Putamen (tissue), 1 donor: Measurements from ENCODE around the gene RNF34.

ENCODE experiments used
- DNase-seq: peaks from one replicate; pipeline ENCODE4 v3.0.0-alpha.2; 2016; ENCODE audit warnings: low spot score

RNF34 gene

DNA sequence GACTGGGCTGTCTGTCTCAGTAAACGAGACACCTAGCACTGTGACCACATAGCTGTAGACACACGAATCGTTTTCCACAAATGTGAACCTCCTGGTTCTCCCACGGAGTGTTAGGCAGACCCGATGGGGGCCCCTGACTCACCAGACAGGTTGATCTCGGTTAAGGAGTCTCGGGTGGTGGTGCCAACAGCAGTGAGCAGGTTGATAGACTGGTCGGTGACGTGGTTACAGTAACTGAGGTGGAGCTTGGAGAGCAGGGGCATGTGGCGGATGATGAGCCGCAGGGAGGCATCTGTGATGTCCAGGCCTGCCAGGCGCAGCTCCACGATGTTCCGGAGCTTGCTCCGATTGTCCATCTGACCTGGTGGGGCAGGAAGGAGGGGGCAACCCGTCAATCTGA lies 39.8 kb downstream of the RNF34 start:
- no peak for DNase-seq

DNA sequence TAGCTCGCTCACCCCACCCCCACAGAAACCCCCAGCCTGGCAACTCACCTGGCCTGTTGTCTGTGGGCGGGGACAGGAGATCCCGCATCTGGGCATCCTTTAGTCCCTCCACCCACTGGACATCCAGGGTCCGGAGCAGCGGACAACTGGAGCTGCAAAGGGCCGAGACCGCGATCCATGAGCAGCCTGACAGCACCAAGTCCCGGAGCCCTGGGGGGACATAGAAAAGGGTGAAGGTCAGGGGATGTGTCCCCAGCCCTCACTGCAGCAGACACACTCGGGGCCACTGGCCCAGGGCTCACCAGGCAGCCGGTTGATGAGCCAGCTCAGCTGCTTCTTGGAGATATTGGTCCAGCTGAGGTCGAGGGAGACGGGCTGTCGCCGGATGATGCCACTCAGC lies 40.9 kb downstream of the RNF34 start:
- DNase-seq = no peak

DNA sequence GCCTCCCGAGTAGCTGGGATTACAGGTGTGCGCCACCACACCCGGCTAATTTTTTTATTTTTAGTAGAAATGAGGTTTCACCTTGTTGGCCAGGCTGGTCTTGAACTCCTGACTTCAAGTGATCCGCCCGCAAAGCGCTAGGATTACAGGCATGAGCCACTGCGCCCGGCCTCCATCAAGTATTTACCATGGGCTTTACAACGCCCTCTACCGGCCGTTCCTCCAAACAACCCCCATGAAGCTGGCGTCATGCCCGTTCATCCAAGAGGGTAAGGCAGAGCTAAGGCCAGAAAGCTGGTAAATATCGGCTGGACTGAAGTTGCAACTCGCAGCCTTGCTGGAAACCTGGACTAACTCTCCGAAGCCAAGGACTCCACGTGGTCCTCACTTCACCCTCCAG lies 41.6 kb downstream of the RNF34 start:
- no peak for DNase-seq

DNA sequence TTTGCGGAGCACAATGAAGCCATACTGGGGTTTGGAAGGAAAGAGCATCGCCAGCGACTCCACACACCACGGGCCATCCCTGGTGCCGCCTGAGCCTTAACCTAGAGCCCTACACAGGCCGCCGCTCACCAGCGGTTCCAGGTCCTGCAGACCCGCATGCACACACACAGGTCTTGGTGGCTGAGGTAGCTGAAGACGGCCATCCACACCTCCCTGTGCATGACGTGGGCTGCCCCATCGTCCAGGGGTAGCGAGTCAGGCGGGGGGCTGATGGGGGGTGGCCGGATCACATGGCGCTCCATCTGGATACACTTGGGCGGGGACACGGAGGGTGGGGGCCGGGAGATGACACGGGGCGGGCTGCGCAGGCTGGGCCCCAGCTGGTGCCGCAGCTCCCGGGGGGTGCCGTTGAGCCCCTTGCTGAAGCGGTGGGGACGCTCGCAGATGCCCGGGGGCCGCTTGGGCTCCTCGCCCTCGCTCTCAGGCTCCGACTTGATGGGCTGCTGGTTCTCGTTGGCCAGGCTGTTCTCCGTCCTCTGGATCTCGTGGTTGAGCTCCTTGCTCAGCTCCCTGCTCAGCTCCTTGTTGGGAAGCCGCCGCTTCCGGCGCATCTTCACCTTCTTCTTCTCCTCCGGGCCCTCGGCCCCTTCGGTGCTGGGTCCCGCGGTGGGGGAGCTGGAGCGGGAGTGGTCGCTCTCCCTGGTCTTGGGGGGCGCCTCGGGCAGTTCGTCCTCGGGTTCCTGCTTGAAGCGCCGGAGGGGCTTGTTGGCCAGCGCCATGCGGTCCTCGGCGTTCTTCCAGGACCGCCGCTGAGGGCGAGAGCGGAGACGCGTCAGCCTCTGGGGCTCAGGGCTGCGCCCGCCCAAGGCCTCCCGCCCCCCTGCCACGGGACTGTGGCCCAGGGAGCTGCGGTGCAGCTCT lies 42.4 kb downstream of the RNF34 start:
- DNase-seq = no peak

DNA sequence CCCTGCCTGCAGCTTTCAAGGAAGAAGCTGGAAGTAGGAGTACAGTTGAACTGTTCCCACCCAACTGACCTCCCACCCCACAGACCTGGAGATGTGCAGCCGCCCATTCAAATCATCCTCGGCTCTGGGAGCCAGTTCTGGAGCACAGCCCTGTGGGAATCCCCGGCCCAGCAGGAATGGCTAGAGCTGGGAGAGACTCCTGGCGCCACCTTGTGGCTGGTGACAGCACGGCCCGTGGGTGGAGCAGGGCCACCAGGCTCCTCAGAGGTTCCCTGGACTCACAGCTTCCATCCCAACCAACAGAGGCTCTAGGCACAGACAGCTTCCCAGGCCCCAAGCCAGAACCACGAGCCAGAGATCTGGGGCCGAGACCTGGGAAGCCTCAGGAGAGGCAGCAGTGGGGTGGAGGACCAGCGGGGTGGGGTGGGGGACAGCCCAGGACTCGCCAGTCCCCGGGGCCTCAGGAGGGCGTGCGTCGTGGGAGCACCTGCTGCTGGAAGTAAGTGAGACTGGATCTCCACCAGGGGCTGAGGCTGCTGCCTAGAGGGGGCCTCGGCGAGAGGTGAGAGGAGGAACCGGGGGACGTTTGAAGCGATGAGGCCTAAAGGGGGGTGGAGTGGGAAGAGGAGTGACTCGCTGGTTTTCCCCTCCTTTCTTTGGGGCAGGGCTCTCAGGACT lies 43.4 kb downstream of the RNF34 start:
- peak; percentile 85 for DNase-seq

GRCh38 chr12:121443911-121444841 lies 44.3 kb downstream of the RNF34 start:
- peak; percentile 52 for DNase-seq

- no peak for DNase-seq
Observed at GRCh38 chr12:121444842-121445202, 44.9 kb downstream of the RNF34 start.

GRCh38 chr12:121446750-121447149 lies 46.8 kb downstream of the RNF34 start:
- DNase-seq = no peak

GRCh38 chr12:121448771-121449315 lies 48.9 kb downstream of the RNF34 start:
- no peak for DNase-seq

- no peak for DNase-seq
Observed at GRCh38 chr12:121451961-121452339, 52.0 kb downstream of the RNF34 start.

- no peak for DNase-seq
Observed at GRCh38 chr12:121452340-121452984, 52.5 kb downstream of the RNF34 start.

- DNase-seq = no peak
Observed at GRCh38 chr12:121452985-121453360, 53.1 kb downstream of the RNF34 start.

DNA sequence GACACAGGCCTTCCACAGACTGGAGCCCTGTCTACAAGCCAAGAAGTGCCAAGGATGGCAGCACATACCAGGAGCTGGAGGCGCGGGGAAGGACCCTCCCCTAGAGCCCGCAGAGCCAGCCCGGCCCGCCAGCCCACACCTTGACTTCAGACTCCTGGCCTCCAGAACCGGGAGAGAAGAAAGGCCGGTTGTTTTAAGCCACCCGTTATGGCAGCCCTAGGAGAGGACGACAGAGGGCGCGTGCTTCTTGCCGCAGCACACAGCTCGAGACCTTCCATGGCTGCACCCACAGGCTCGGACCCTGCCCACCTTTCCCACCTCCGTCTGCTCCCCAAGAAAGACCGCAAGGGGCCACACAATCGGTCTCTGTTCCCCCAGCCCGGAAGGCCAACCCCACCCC lies 53.7 kb downstream of the RNF34 start:
- DNase-seq = no peak

- no peak for DNase-seq
Observed at GRCh38 chr12:121454921-121455320, 55.0 kb downstream of the RNF34 start.

DNA sequence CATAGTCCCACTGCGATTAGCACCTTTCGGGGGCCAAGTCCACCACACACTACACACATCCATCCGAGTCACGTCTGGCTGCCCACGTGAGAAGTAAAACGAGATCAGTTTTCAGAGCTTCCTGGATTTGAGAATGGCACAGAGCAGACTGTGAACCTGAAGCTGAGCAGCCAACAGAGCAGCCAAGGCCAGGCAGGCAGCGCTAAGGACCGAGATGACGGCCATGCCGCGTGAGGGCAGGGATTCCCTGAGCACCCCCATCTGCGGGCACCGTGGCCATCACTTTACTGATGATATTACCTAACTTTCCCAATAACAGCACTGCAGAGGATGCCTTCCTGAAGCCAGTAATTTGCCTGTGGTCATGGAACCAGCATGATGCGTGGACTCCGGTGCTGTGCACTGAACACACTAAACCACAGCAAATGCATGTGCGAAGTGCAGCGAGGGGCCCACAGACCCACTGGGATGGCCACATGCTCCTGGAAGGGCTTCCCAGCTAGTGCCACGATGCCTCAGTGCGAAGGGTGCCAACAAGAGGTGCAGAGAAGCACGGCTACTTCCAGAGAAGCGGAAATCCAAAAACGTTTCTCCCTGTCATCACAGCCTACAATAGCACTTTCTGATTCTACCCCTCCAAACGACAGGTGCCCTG lies 56.0 kb downstream of the RNF34 start:
- DNase-seq = no peak

DNA sequence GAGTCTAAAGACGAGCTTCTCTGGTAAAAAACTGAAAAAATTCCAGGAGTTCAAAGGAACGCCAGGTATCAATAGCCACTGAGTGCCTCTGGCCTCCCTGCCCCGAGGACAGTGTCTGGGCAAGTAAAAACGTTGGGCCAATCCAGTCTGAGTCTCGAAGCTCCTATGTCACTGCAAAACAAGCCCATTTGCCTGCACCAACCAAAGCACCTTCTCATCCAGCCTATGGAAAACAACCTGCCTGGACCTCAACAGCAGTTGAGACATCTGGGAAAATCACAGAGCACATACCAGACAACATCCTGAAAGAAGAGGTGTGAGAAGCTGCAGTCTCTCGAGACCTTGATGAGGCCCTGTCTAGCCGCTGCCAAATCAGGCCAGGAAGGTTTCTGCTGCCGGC lies 56.6 kb downstream of the RNF34 start:
- no peak for DNase-seq

DNA sequence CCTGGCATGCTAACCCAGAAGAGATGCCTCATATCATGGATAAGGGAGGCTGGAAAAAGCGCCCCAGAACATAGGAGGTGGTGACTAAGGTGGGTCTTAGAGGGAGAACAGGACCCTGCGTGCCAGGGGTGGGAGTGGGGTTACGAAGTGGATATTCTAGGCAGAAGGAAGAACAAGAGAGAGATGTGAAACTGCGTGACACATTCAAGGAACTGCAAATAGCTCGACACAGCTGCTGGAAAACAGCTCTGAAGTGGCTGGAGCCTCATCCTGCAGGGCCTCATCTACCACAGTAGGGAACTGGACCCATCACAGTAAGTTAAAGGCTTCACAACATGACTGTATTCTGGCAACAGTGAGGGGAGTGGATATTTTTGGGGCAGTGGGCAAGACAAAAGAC lies 61.1 kb downstream of the RNF34 start:
- no peak for DNase-seq

DNA sequence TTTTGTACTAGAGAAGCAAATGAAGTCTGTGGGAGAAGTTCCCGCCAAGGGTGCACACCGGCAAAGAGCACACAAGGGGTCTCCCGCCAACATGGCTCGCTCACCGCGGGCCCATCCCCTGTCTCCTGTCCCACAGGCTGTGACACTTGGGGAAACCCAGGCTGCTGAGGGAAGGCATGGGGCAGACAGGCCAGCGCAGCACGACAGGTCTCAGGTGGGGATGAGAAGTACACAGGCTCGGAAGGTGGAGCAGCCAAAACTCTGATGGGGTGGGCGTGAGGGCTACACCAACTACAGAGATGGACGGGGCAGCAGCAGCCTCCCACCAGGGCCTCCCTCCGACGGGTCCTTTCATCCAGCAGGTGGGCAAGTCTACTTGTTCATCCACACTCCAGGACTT lies 64.4 kb downstream of the RNF34 start:
- DNase-seq = no peak

DNA sequence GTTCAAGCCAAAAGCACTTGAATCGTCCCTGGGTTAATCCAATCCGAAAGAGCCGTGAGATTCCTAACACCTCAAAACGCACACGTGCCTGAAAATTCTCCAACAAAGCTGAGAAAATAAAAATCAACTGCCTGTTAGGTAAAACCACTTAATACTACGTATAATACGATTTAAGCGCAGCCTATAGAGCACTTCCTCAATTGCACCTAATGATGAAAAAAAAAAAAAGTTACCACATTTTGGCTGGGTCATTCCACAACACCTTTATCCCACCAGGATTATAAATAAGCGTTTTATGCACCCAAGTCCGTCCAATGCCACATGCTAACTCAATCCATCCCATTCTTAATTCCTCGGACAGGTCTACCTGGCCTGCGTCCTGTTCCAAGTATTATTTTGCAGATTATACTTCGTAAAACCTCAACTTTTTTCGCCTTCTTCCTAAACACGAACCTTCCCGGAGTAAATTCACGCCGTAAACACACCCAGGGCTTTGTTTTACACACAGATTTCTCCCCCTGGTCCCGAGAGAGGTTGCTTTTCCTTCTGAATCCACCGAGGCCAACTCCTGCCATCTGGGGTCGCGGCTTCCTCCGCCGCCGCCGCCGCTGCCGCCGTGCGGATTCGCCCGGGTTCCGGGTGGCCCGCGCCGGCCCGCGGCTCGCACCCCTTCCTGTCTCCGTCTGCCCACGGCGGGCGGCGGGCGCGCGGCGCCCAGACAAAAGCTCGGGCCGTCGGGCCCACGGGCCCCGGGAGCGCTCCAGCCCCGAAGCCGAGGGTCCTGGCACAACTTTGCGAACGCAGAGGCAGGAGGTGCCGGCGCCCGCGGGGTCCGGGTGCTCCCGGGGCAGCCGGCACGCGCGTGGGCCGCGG lies 66.2 kb downstream of the RNF34 start:
- DNase-seq = no peak
